Left colon (tissue), 2 donors: ENCODE results near the gene NMT1. TPM values are rescaled to one million over a fixed set of nuclear protein-coding genes. Genes with fewer than 3 reads are reported as not detected.
"Not testable (repeated sequence)": the region's sequence is repeated elsewhere in the genome, so short reads cannot be mapped to it uniquely, and the experiment has no call there.

ENCODE experiments used
- ATAC-seq: fragments of 200-7000 bp; cut with Tn5 transposase; one replicate; pipeline ENCODE4 v1.9.1; 2020; ENCODE audit warnings: mild to moderate bottlenecking, moderate library complexity
- DNase-seq, 2 donors: peaks; one replicate each; pipeline ENCODE4 v3.0.0-alpha.2; 2020
- intact Hi-C, 2 donors: fragments of 100-400 bp; cut with DNase I in 1 of 2; cut with micrococcal nuclease in 1 of 2; formaldehyde crosslinking; loops; one replicate each; pipeline versions ENCODE4 v1.11.2 to v1.14.0; 2022; cut with DNase I, micrococcal nuclease
- total RNA-seq, 2 donors: library from RNA; stranded (reverse); fragmentation: NEBNext Ultra II Directional; extraction: Animal tissue kit (Norgen Biotek cat#: 25700); gene quantifications; one replicate each; pipeline ENCODE4 v1.2.1, GENCODE V29; 2021
- donor health status: DM: no; HTN: no; CAD: no.
- donor health status: DM: yes; HTN: yes; CAD: no.

NMT1 gene
- total RNA-seq, 2 donors from 2014 or later: 48.2 to 69.5 TPM

DNA sequence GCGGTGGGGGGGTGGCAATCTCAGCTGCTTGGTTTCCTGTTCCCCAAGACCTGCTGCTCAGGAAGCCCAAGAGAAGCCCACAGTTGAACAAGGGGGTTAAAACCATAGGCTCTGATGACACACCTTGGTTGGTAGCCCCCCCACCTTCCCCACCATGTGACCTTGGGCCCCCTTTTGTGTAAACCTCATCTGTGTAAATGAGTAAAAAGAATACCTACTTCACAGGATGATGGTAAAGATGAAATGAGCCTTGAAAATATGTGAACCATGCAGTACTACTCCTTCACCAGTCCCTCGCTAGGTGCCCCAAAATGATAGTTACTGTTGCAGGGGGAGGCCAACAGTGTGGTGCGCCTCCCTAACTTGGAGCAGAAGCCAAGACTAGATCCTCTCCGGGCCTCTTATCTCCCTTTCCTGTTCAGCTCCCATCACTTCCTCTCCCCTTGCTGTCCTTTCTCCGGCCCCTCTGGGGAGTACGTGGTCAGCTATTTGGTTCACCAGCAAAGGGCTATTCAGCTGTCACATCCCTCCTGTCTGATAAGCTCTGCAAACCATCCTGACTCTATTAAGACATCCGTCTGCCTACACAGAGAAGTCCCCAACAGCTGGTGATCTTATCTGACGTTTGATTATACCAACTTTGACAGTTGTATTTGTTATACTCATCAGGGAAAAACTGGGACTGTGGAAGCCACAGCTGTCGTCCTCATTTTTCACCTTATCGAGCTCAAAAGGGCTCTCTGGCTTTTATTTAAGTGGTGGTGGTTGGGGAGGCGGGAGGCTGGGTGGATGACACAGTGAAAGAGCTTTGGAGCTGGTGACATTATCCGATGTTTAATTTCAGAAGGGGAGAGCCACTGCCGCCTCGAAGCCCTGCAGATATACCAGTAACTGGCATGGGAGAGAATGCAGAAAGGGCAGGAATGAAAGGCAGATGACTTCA, 29.6 kb upstream of the NMT1 start:
- ATAC-seq (no peak), DNase-seq (no peak)
- intact Hi-C loops: no loop called here

DNA sequence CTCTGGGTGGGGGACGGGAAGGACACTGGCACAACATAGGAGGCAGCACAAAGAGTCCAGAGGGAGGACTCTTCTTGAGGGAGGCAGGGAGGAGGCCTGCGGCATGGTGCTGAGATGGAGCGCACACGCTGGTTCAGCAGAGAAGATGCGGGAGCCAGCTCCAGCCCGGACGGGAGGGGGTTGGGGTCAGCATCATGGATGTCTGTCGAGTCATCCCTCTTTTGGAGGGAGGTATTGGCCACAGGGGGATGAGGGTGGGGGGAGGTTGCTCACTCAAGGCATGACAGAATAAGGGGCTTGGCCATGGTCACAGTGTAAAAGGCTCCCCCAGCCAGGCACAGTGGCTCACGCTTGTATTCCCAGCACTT, 29.0 kb upstream of the NMT1 start:
- intact Hi-C loops: no loop called here
- no peak for DNase-seq
- ATAC-seq: no peak

- DNase-seq (no peak), ATAC-seq (no peak)
- intact Hi-C loops: no loop called here
Observed at GRCh38 chr17:45034599-45034998, 26.5 kb upstream of the NMT1 start.

DNA sequence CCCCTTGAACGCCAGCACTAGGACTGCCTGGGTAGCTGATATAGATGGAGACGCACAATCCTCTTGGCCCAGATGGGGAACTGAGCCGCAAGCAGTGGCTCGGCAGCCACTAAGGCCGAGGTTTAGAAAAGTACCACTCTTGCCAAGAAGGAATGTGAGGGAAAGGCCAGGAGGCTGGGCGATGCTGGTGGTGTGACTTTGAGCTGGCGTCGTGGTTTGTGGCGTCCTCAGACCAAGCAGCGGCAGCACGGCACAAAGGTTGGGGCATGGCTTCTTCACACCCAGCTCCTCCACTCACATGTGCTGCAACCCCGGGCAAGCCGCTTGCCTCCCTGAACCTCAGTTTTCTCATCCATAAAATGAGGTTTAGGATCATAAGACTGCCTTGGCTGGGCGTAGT, 25.3 kb upstream of the NMT1 start:
- intact Hi-C loops: no loop called here
- DNase-seq (no peak), ATAC-seq (no peak)

GRCh38 chr17:45036691-45037090, 24.4 kb upstream of the NMT1 start:
- intact Hi-C loops: no loop called here

GRCh38 chr17:45038728-45039634, 22.1 kb upstream of the NMT1 start:
- DNase-seq (no peak), ATAC-seq (peak; percentile 27)
- intact Hi-C loops: no loop called here

More at GRCh38 chr17:45036691-45037090, 24.4 kb upstream of the NMT1 start:
- DNase-seq: no peak
- ATAC-seq: peak; percentile 86

DNA sequence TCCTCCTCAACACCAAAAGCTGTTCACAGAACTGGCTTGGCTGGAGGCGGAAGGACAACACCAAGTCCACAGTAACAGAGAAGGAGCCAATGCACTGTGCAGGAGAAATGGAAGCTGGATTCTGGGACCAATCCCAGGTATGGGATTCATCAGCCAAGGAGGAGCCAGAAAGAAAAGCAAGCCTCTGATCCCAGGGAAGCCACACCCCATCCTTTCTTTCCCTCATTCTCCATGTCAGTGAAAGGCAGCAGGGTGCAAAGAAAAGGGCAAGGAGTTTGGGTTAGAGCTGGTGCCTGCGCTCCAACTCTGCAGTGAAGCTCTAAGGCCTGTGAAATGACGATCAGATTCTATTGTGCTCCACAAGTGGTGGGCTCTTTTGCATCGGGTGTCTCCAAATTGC, 20.7 kb upstream of the NMT1 start:
- intact Hi-C loops: no loop called here
- no peak for DNase-seq
- no peak for ATAC-seq

GRCh38 chr17:45042346-45043120, 18.6 kb upstream of the NMT1 start:
- intact Hi-C loops: no loop called here
- DNase-seq: no peak
- ATAC-seq: peak; percentile 24

GRCh38 chr17:45043813-45044540, 17.1 kb upstream of the NMT1 start:
- intact Hi-C loops: no loop called here
- ATAC-seq (no peak), DNase-seq (no peak)

GRCh38 chr17:45046537-45047125, 14.5 kb upstream of the NMT1 start:
- DNase-seq (no peak), ATAC-seq (no peak)
- intact Hi-C loops: no loop called here

- DNase-seq (no peak), ATAC-seq (no peak)
- intact Hi-C loops: no loop called here
Observed at GRCh38 chr17:45048795-45049563, 12.1 kb upstream of the NMT1 start.

DNA sequence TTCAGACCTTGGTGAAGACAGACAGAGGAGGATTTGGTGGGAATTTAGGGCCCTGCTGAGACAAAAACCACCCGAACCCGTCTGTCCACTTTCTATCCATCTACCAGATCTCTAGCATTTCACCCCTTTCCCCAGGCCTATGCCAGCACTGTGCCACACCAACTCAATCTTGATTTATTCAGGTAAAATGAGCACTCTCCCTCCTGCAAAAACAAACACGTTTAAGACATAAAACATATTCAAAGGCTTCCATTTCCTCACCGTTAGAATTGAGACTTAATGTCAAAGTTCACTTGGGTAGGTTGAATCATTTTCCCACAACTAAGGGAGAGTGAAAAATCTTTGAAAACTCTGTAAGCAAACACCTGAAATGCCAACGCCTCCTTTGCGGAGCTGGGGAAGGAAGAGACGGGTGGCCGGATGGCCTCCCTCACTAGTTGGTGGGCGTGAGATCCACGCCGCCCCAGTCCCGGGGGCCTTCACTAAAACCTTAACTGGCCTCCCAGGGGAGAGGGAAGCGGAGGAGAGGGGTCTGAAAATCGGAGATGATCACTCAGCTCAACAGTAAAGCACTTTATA, 10.5 kb upstream of the NMT1 start:
- ATAC-seq (peak; percentile 45), DNase-seq (peak in 1 of 2 donors; percentile 46)
- intact Hi-C loops: no loop called here

GRCh38 chr17:45051060-45051719, 9.9 kb upstream of the NMT1 start, which contains the start of gene DCAKD:
TSS of gene DCAKD (minus strand) at chr17:45051632. CDS start at chr17:45034885, 16,747 bp downstream.
- intact Hi-C loops: no loop called here
- DNase-seq (peak; percentile 92), ATAC-seq (peak; percentile 95)

- ATAC-seq, intact Hi-C loops, DNase-seq: not testable (repeated sequence)
Observed at GRCh38 chr17:45051720-45052051, 9.4 kb upstream of the NMT1 start.

DNA sequence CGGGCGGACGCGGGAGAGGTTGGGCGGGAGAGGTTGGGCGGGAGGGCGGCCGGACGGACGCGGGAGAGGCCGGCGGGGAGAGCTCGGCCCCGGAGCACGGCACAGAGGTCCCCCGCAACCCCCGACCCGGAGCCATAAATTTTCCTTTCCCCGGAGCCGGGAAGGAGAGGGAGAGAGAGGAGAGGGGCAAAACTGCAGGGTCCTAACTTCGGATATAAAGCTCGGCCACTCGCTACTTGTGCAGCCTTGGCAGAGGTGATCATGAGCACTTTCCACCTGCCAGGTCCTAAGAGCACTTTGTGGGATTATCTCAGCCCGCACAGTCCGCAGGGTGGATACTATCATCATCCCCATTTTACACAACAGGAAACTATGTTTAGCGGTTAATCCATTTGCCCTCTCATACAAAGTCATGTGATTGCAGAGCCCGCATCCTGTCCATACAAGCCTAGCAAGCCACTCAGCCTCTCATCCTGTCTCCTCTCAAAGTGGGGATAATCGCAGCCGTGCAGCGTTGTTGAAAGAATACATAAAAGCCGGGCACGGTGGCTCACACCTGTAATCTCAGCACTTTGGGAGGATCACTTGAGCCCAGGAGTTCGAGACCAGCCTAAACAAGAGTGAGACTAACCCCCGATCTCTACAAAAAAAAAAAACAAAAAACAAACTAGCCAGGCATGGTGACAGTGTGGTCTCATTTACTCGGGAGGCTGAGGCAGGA, 8.9 kb upstream of the NMT1 start:
- DNase-seq (peak; percentile 51 to 60), ATAC-seq (peak; percentile 17)
- intact Hi-C loops: no loop called here

- intact Hi-C loops: no loop called here
- DNase-seq: no peak
- ATAC-seq: peak; percentile 1
Observed at GRCh38 chr17:45060382-45060796, 728 bp upstream of the NMT1 start.
